Caki2 (cell line): ENCODE data around the gene CHIC2. TPM values are rescaled to one million over a fixed set of nuclear protein-coding genes. Genes with fewer than 3 reads are reported as not detected.
A peak's percentile ranks its signal among the peaks of the same experiment; 100 is the strongest.
"Not testable (repeated sequence)": the region's sequence is repeated elsewhere in the genome, so short reads cannot be mapped to it uniquely, and the experiment has no call there.

Experiments
- DNase-seq: peaks from one replicate; pipeline ENCODE4 v3.0.0-alpha.2; 2015; ENCODE audit warnings: low read depth
- in situ Hi-C: cut with HindIII; loops from 2 replicates; pipeline ENCODE4 v1.10.0; 2016; ENCODE audit warnings: low sequenced_read_pairs, low pct_unique_long_range_greater_than_20kb, mixed read lengths
- total RNA-seq: library from RNA; depleted of rRNA; stranded (reverse); fragments of >200 nt; shearing (Covaris generic); gene quantifications from 2 replicates; pipeline ENCODE4 v1.2.3, GENCODE V29; 2014; ENCODE audit warnings: low replicate concordance

The CHIC2 gene
- total RNA-seq, 1 experiment from 2014 or later: 22.6 TPM

- no peak for DNase-seq
- in situ Hi-C loops: no loop called here
Observed at GRCh38 chr4:54027311-54027710, 37.1 kb downstream of the CHIC2 start.

- no peak for DNase-seq
- in situ Hi-C loops: no loop called here
Observed at GRCh38 chr4:54025582-54025981, 38.8 kb downstream of the CHIC2 start.

- in situ Hi-C loops, DNase-seq: not testable (repeated sequence)
Observed at GRCh38 chr4:54023019-54023418, 41.4 kb downstream of the CHIC2 start.

GRCh38 chr4:54017974-54018373 lies 46.4 kb downstream of the CHIC2 start:
- DNase-seq: no peak
- in situ Hi-C loops: no loop called here

- DNase-seq: no peak
- in situ Hi-C loops: no loop called here
Observed at GRCh38 chr4:54017308-54017707, 47.1 kb downstream of the CHIC2 start.

GRCh38 chr4:54016504-54016903 lies 47.9 kb downstream of the CHIC2 start:
- DNase-seq: no peak
- in situ Hi-C loops: no loop called here

- in situ Hi-C loops: no loop called here
Observed at GRCh38 chr4:54015423-54016030, 48.9 kb downstream of the CHIC2 start.

GRCh38 chr4:54014666-54015160 lies 49.7 kb downstream of the CHIC2 start:
- in situ Hi-C loops: no loop called here
- DNase-seq: no peak

More at GRCh38 chr4:54015423-54016030, 48.9 kb downstream of the CHIC2 start:
- DNase-seq: no peak

GRCh38 chr4:54011201-54011600 lies 53.2 kb downstream of the CHIC2 start:
- DNase-seq: no peak
- in situ Hi-C loops: no loop called here

GRCh38 chr4:54006755-54007154 lies 57.6 kb downstream of the CHIC2 start:
- in situ Hi-C loops: no loop called here
- no peak for DNase-seq

- no peak for DNase-seq
- in situ Hi-C loops: no loop called here
Observed at GRCh38 chr4:54005475-54005874, 58.9 kb downstream of the CHIC2 start.

GRCh38 chr4:54004463-54004862 lies 59.9 kb downstream of the CHIC2 start:
- no peak for DNase-seq
- in situ Hi-C loops: no loop called here

- in situ Hi-C loops: no loop called here
- no peak for DNase-seq
Observed at GRCh38 chr4:54001668-54002365, 62.6 kb downstream of the CHIC2 start.

- in situ Hi-C loops: no loop called here
- DNase-seq: peak; percentile 85
Observed at GRCh38 chr4:53997898-53998297, 66.5 kb downstream of the CHIC2 start.

- DNase-seq: no peak
- in situ Hi-C loops: no loop called here
Observed at GRCh38 chr4:53994382-53995102, 69.9 kb downstream of the CHIC2 start.

GRCh38 chr4:53992785-53993184 lies 71.6 kb downstream of the CHIC2 start:
- in situ Hi-C loops: no loop called here

GRCh38 chr4:53991821-53992220 lies 72.6 kb downstream of the CHIC2 start:
- in situ Hi-C loops: no loop called here
- DNase-seq: no peak

More at GRCh38 chr4:53992785-53993184, 71.6 kb downstream of the CHIC2 start:
- no peak for DNase-seq

GRCh38 chr4:53990641-53991040 lies 73.8 kb downstream of the CHIC2 start:
- no peak for DNase-seq
- in situ Hi-C loops: no loop called here

GRCh38 chr4:53987761-53988171 lies 76.6 kb downstream of the CHIC2 start:
- peak; percentile 60 for DNase-seq
- in situ Hi-C loops: no loop called here
